K562 (cell line): ENCODE data around the gene LRRC26. TPM values are rescaled to one million over a fixed set of nuclear protein-coding genes. Genes with fewer than 3 reads are reported as not detected.

Experiments
- BCLAF1 ChIP-seq, 2 experiments: fragments of 450-650 bp in 1 of 2; IDR thresholded peaks; 2 replicates each; pipeline ENCODE4 v1.6.1; 2011 to 2017; ENCODE audit warnings: low read depth in 2 of 2, antibody characterized with exemption in 1 of 2, borderline replicate concordance in 1 of 2, low read length in 1 of 2, mild to moderate bottlenecking in 1 of 2, mixed read lengths in 1 of 2; ENCODE audit not compliant: control insufficient read depth in 1 of 2
- E4F1 ChIP-seq: fragments of 250-450 bp; sonication (Bioruptor Pico); IDR thresholded peaks from 2 replicates; pipeline ENCODE4 v1.5.0; 2021; ENCODE audit warnings: mild to moderate bottlenecking, borderline replicate concordance
- EP400 ChIP-seq: fragments of 450-650 bp; IDR thresholded peaks from 2 replicates; pipeline ENCODE4 v1.6.1; 2017; ENCODE audit warnings: antibody characterized with exemption, mild to moderate bottlenecking, moderate library complexity
- FOXK2 ChIP-seq, 2 experiments: fragments of 450-650 bp; IDR thresholded peaks in 1 of 2; conservative IDR thresholded peaks in 1 of 2; 2 replicates each; pipeline ENCODE4 v1.6.1; 2016; ENCODE audit warnings: low read depth in 2 of 2, mild to moderate bottlenecking in 1 of 2
- HNRNPK ChIP-seq: fragments of 200-400 bp; formaldehyde crosslinking; IDR thresholded peaks from one replicate; pipeline ENCODE4 v1.6.1; 2018; ENCODE audit warnings: mild to moderate bottlenecking, low read depth, low read length; ENCODE audit not compliant: poor library complexity, severe bottlenecking
- MLX ChIP-seq, 2 experiments: fragments of 450-650 bp in 1 of 2; sonication (generic) in 1 of 2; formaldehyde crosslinking; conservative IDR thresholded peaks; 2 replicates each; pipeline versions ENCODE4 v1.4.0 to v1.8.1; 2020 to 2022; ENCODE audit warnings: mild to moderate bottlenecking in 1 of 2, missing genetic modification reagents in 1 of 2
- MXI1 ChIP-seq: IDR thresholded peaks from 2 replicates; pipeline ENCODE4 v1.6.1; 2011; ENCODE audit warnings: low read depth, mild to moderate bottlenecking, improper control_type of control experiment, low read length
- NR2C2 ChIP-seq, 2 experiments: fragments of 200-800 bp in 1 of 2; sonication (Bioruptor generic) in 1 of 2; sonication (generic) in 1 of 2; formaldehyde crosslinking in 1 of 2; IDR thresholded peaks; 2 replicates each; pipeline versions ENCODE4 v1.6.1 to v1.8.0; 2016 to 2022; ENCODE audit warnings: mild to moderate bottlenecking in 1 of 2, missing compliant biosample characterization in 1 of 2, missing genetic modification characterization in 1 of 2, missing genetic modification reagents in 1 of 2
- POLR2AphosphoS5 ChIP-seq: IDR thresholded peaks from 2 replicates; pipeline ENCODE4 v1.6.1; 2011; ENCODE audit warnings: mild to moderate bottlenecking, low read depth, low read length, moderate library complexity; ENCODE audit not compliant: control insufficient read depth, insufficient read depth
- POLR2G ChIP-seq: fragments of 200-400 bp; formaldehyde crosslinking; IDR thresholded peaks from 2 replicates; pipeline ENCODE4 v1.6.1; 2017; ENCODE audit warnings: low read depth, mild to moderate bottlenecking, antibody characterized with exemption, low read length, moderate library complexity
- UBTF ChIP-seq, 2 experiments: IDR thresholded peaks; 2 replicates each; pipeline ENCODE4 v1.6.1; 2012; ENCODE audit warnings: improper control_type of control experiment in 2 of 2, low read depth in 2 of 2, low read length in 2 of 2, borderline replicate concordance in 1 of 2
- polyA plus RNA-seq, 8 experiments: library from polyadenylated mRNA; depleted of rRNA in 4 of 8; stranded (reverse) in 5 of 8; unstranded in 3 of 8; fragments of >200 nt; fragmentation: Nextera tagmentation in 2 of 8; fragmentation: Illumina TruSeq in 1 of 8; extraction: Ambion mirVana in 2 of 8; extraction: Trizol in 1 of 8; gene quantifications; 2 replicates each; pipeline versions ENCODE4 v1.2.1 to v1.2.3, GENCODE V29; 2011 to 2014; ENCODE audit warnings: inconsistent platforms in 1 of 8, missing spikeins in 1 of 8
- total RNA-seq, 7 experiments: library from RNA; depleted of rRNA in 6 of 7; stranded (reverse); fragments of >200 nt in 6 of 7; fragmentation: Illumina TruSeq in 2 of 7; extraction: Trizol in 2 of 7; gene quantifications; 2 replicates each; pipeline versions ENCODE4 v1.2.1 to v1.2.3, GENCODE V29; 2011 to 2021; ENCODE audit warnings: low replicate concordance in 1 of 7
- TF ChIP-seq, protein P1 (sequence below): fragments of 250-450 bp; sonication (Bioruptor Pico); IDR thresholded peaks from 2 replicates; pipeline ENCODE4 v1.5.0; 2021

LRRC26 gene
- total and polyA plus RNA-seq, 9 of the 15 experiments (the other 6 are each of a cell fraction or from before 2014, with no cell fraction given): not detected

- TF ChIP-seq BCLAF1 (IDR thresholded peaks at IDR 0.05; ENCODE audit: borderline replicate concordance in 1 of 2, control insufficient read depth in 1 of 2, low read depth in 2 of 2, low read length in 1 of 2): no peak
- TF ChIP-seq UBTF (IDR thresholded peaks at IDR 0.05; ENCODE audit: borderline replicate concordance in 1 of 2, low read depth in 2 of 2, low read length in 2 of 2): no peak
- TF ChIP-seq, protein P1, sequence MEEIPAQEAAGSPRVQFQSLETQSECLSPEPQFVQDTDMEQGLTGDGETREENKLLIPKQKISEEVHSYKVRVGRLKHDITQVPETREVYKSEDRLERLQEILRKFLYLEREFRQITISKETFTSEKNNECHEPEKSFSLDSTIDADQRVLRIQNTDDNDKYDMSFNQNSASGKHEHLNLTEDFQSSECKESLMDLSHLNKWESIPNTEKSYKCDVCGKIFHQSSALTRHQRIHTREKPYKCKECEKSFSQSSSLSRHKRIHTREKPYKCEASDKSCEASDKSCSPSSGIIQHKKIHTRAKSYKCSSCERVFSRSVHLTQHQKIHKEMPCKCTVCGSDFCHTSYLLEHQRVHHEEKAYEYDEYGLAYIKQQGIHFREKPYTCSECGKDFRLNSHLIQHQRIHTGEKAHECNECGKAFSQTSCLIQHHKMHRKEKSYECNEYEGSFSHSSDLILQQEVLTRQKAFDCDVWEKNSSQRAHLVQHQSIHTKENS: no peak
- TF ChIP-seq FOXK2 (conservative IDR thresholded peaks at IDR 0.05 in 1 of 2, IDR thresholded peaks at IDR 0.05 in 1 of 2; ENCODE audit: low read depth in 2 of 2): no peak
- no peak for TF ChIP-seq POLR2G
- no peak for TF ChIP-seq NR2C2 (CRISPR knock-in tag; IDR thresholded peaks at IDR 0.05)
- no peak for TF ChIP-seq NR2C2 (tag; IDR thresholded peaks at IDR 0.05)
- TF ChIP-seq POLR2AphosphoS5: peak; percentile 33; the same call in 1 of the 2 replicates
- TF ChIP-seq MLX (CRISPR knock-in tag; conservative IDR thresholded peaks at IDR 0.05): no peak
- no peak for TF ChIP-seq MXI1
- TF ChIP-seq HNRNPK: no peak
- TF ChIP-seq E4F1 (CRISPR knock-in tag): no peak
- peak; percentile 37; the same call in 1 of the 2 replicates for TF ChIP-seq EP400
Measured at GRCh38 chr9:137127301-137128157, 42.3 kb downstream of the LRRC26 start (continued).
